GM21717 (cell line): ENCODE measurements around the gene RAD50.
"Not testable (repeated sequence)": the region's sequence is repeated elsewhere in the genome, so short reads cannot be mapped to it uniquely, and the experiment has no call there.

ENCODE experiments used
- ATAC-seq: cut with Tn5 transposase; IDR thresholded peaks from one replicate; pipeline ENCODE4 v1.9.1; 2021; ENCODE audit warnings: mild to moderate bottlenecking, moderate library complexity; ENCODE audit not compliant: unreplicated experiment

RAD50 gene

DNA sequence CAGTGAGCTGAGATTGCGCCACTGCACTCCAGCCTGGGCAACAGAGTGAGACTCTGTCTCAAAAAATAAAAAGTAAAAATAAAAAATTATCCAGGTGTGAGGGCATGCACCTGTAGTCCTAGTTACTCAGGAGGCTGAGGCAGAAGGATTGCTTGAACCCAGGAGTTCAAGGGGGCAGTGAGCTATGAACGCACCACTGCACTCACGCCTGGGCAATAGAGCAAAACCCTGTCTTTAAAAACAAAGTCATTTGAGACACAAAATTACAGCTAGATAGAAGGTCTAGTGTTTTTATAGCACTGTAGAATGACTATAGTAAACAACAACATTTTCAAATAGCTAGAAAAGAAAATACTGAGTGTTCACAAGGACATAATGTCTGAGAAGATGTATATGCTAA, 133.4 kb downstream of the RAD50 start:
- ATAC-seq: no peak

DNA sequence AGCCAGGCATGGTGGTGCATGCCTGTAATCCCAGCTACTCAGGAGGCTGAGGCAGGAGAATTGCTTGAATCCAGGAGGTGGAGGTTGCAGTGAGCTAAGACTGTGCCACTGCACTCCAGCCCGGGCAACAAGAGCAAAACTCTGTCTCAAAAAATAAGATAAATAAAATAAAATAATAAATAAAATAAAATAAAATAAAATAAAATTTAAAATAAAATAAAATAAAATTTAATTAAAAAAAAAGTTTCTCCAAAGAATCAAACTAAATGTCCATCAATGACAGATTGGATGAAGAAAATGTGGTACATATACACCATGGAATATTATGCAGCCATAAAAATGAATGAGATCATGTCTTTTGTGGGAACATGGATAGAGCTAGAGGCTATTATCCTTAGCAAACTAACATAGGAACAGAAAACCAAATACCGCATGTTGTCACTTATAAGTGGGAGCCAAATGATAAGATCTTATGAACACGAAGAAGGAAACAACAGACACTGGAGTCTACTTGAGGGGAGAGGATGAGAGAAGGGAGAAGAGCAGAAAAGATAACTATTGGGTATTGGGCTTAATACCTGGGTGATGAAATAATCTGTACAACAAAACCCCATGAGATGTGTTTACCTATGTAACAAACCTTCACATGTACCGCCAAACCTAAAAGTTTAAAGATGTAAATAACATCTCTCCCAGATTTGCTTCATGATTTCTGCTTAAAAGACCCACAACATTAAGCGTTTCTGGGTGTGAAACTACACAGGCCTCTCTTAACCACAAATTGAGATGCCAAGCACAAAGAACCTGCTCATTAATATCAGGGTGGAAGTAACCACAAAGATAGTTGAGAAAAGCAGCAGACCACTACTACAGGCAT, 135.2 kb downstream of the RAD50 start:
- ATAC-seq: not testable (repeated sequence)

GRCh38 chr5:132692632-132692967, 135.8 kb downstream of the RAD50 start:
- ATAC-seq: no peak
